GM13977 (cell line): ENCODE data around the gene RAB3IL1.

Experiments used
- DNase-seq: peaks from one replicate; pipeline ENCODE4 v3.0.0; 2012; ENCODE audit warnings: low spot score
- CTCF ChIP-seq: IDR thresholded peaks from 2 replicates; pipeline ENCODE4 v1.5.1; 2012; ENCODE audit warnings: mild to moderate bottlenecking, control low read depth; ENCODE audit not compliant: insufficient read depth; ENCODE audit errors: extremely low read depth, missing control alignments
- in situ Hi-C: fragments of 300-500 bp; cut with MboI; formaldehyde crosslinking; loops from one replicate; pipeline ENCODE4 v1.12.0; 2022; ENCODE audit warnings: low sequenced_read_pairs, low pct_unique_long_range_greater_than_20kb, mixed read lengths, inconsistent platforms; ENCODE audit not compliant: unreplicated experiment

RAB3IL1 gene

DNA sequence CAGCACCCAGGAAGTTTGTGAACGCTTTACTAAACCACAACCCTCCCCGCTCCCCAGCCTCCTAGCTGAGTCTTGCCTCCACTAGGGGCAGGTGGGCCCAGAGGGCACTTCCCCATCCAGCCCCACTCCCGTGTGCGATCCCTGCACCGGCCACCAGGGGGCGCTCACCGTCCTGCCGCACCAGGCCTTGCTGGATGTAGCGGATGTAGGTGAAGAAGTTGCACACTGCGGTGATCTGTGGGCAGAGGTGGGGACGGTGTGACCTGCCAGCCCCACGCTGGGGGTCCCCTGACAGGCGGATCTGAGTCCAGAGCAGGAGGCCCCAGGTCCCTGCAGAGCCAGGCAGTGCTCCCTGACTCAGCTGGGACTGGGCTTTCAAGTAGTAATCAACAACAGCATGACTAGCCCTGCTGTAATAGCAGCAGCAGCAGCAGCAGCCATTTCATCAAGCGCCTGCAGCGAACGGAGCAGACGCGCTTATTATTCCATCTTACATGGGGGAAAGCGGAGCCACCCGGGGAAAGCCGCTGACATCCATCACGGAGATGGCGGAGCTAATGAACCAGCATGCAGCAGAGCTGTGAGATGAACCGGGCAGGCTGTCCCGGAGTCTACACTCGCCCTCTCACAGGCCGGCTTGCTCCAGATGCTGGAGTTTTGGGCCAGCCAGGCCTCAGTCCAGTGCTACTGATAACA is 18.1 kb downstream of the RAB3IL1 start:
- in situ Hi-C loops: no loop called here
- peak; percentile 99 for TF ChIP-seq CTCF
- peak; percentile 96 for DNase-seq

GRCh38 chr11:61898247-61898582 is 19.2 kb downstream of the RAB3IL1 start:
- TF ChIP-seq CTCF: no peak
- DNase-seq: no peak
- in situ Hi-C loops: no loop called here

- in situ Hi-C loops: no loop called here
- peak; percentile 99 for TF ChIP-seq CTCF
- peak; percentile 89 for DNase-seq
These were observed 19.7 kb downstream of the RAB3IL1 start for GRCh38 chr11:61897387-61898246.

DNA sequence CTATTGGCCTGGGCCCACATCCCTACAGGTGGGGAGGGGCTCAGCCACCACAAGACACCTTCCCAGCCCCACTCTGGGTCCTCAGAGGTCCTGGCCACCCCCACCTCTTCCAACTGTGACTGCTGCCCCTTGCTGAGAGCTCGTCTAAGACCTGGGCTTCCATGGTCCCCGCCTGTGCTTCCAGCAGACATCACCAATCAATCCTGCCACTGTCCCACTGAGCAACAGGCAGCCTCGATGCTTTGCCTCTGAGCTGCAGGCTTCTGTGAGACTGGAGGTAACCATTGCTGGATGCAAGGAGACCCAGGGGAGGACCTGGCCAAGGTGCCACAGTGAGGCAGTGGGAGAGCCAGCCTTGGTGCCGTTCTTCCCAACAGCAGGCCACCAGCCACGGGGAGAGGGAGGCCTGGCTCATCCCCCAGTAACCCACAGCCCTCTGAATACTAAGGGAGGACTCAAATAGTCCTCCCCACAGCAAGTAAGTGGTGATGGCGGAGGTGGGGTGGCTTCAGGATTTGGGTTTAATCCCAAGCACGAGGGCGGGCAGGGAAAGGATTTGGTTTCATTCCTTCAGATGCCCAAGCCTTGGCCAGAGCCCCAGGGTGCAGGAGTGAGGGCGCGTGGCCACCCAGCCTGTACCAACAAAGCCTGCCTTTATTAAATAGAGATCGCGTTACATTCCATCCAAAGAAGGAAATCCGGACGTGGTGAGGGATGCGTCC is 20.5 kb downstream of the RAB3IL1 start:
- no peak for DNase-seq
- TF ChIP-seq CTCF: no peak
- in situ Hi-C loops: no loop called here

DNA sequence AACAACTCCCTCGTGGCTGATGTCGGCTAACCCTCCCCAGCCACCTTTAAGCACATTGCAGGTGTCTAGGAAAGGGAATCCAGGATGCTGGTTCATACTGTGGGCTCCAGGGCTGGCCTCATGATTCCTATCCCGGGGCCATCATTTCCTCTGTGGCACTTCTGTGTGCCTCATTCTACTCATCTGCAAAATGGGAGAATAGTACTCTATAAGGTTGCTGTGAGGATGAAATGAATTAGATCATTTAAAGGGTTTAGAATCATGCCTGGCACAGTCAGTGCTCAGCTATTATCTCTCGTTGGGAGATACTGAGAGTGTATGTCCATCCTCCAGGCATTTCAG is 21.7 kb downstream of the RAB3IL1 start:
- DNase-seq: no peak
- in situ Hi-C loops: no loop called here
- no peak for TF ChIP-seq CTCF

DNA sequence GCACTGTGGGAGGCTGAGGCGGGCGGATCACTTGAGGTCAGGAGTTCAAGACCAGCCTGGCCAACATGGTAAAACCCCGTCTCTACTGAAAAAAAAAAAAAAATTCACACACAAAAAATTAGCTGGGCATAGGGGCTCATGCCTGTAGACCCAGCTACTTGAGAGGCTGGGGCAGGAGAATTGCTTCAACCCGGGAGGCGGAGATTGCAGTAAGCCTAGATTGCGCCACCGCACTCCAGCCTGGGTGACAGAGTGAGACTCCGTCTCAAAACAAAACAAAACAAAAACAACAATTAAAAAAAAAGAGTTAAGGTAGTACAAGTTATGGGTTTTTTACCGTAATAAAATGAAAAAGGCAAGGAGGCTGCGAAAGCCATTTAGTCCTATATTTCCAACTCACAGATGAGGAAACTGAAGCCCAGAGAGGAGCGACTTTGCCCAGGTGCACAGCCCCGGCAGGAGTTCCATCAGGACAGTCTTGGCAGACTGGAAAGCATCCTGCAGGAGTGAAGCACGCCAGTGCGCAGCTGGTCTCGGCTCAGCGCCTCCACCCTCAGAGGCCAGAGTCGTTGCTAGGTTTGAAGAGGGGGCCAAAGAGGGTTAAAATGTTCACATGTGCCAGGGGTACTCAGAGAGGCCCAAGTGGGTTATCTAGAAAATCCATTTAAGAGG is 22.2 kb downstream of the RAB3IL1 start:
- no peak for TF ChIP-seq CTCF
- DNase-seq: no peak
- in situ Hi-C loops: no loop called here
